Subcutaneous abdominal adipose tissue (tissue), 5 donors: ENCODE data around the gene ZNF454.

ENCODE experiments used
- H3K27ac ChIP-seq: one replicate; pipeline ENCODE4 v1.7.0; 2013; ENCODE audit warnings: low read depth, mild to moderate bottlenecking, inconsistent platforms, low read length, moderate library complexity
- H3K27me3 ChIP-seq, 5 donors: one replicate each; pipeline ENCODE4 v1.7.0; 2013; ENCODE audit warnings: low read length in 5 of 5, inconsistent platforms in 1 of 5; ENCODE audit not compliant: control insufficient read depth in 5 of 5, insufficient read depth in 4 of 5
- H3K36me3 ChIP-seq, 5 donors: one replicate each; pipeline ENCODE4 v1.7.0; 2013; ENCODE audit warnings: low read length in 5 of 5; ENCODE audit not compliant: control insufficient read depth in 5 of 5, insufficient read depth in 5 of 5
- H3K4me1 ChIP-seq, 5 donors: one replicate each; pipeline ENCODE4 v1.7.0; 2013; ENCODE audit warnings: low read length in 5 of 5, mild to moderate bottlenecking in 3 of 5, moderate library complexity in 1 of 5; ENCODE audit not compliant: control insufficient read depth in 5 of 5, insufficient read depth in 5 of 5
- H3K4me3 ChIP-seq, 5 donors: one replicate each; pipeline ENCODE4 v1.7.0; 2013; ENCODE audit warnings: low read length in 5 of 5, low read depth in 1 of 5
- H3K9ac ChIP-seq, 5 donors: one replicate each; pipeline ENCODE4 v1.7.0; 2013; ENCODE audit warnings: low read length in 5 of 5, mild to moderate bottlenecking in 4 of 5, moderate library complexity in 3 of 5
- H3K9me3 ChIP-seq, 5 donors: one replicate each; pipeline ENCODE4 v1.7.0; 2013; ENCODE audit warnings: low read length in 5 of 5; ENCODE audit not compliant: control insufficient read depth in 5 of 5
- donor health status: healthy.
- donor health status: healthy.
- donor health status: healthy.
- donor health status: healthy.
- donor health status: healthy.

Gene ZNF454

DNA sequence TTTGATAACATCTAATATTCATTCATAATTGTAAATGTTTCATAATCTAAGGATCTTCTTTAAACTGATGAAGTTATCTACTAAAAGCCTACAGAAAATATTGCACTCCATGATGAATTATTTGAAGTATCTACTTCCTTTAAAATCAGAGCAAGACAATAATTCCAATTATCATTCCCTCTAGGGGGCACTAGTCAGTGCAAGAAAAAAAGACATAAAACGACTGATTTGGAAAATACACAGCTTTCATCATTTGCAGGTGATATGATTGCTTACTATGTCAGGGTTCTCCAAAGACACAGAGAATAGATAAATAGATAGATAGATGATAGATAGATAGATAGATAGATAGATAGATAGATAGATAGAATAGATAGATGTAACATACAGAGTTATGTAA lies 67.7 kb downstream of the ZNF454 start:
- Histone ChIP-seq H3K4me1 (no peaks in the 10 kb centered on the region), H3K36me3 (no peaks in the 10 kb centered on the region), H3K4me3 (no peak overlapping the region), H3K27ac (no peak overlapping the region), H3K27me3 (no peaks in the 10 kb centered on the region), H3K9me3 (peaks cover 9 to 32% (median 14%) of the 10 kb centered on the region in 5 donors), H3K9ac (no peak overlapping the region)
